ENCODE measurements around the gene SNORC.
A peak's percentile ranks its signal among the peaks of the same experiment; 100 is the strongest.

The SNORC gene

GRCh38 chr2:232878855-232879617 is 9.0 kb downstream of the SNORC start:
- Histone ChIP-seq H3K9ac (ENCODE audit: low read depth, low read length, poor library complexity) (no peak overlapping the region), H3K4me2 (ENCODE audit: insufficient read depth, low read length, poor library complexity, severe bottlenecking) (no peak overlapping the region), H3K14ac (ENCODE audit: low read length) (no peak overlapping the region), H3K36me3 (replicated peaks in 1 of 2; ENCODE audit: control insufficient read depth in 2 of 2, insufficient read depth in 2 of 2, low read length in 2 of 2) (no peaks in the 10 kb centered on the region), H3K18ac (ENCODE audit: low read length) (no peak overlapping the region), H4K91ac (ENCODE audit: low read depth, low read length, poor library complexity) (no peak overlapping the region), H3K4ac (ENCODE audit: low read length) (peak overlapping the region; percentile 23), H2BK12ac (ENCODE audit: low read length) (no peak overlapping the region), H2AFZ (ENCODE audit: low read length) (no peak overlapping the region), H3K27ac (replicated peaks; ENCODE audit: low read length) (no peak overlapping the region), H2BK15ac (ENCODE audit: low read length) (peak overlapping the region; percentile 15), H3K4me3 (ENCODE audit: low read length in 2 of 2) (no peak overlapping the region), H3K27me3 (ENCODE audit: control insufficient read depth in 3 of 3, insufficient read depth in 3 of 3, low read depth in 1 of 3, low read length in 3 of 3) (peaks cover 7 to 24% (median 10%) of the 10 kb centered on the region in 3 experiments), H3K23ac (ENCODE audit: low read depth, low read length, poor library complexity) (no peak overlapping the region), H2BK5ac (ENCODE audit: low read length) (no peak overlapping the region), H2BK120ac (ENCODE audit: low read depth, low read length) (no peak overlapping the region), H3K9me3 (replicated peaks in 1 of 2; ENCODE audit: control insufficient read depth in 2 of 2, insufficient read depth in 1 of 2, low read depth in 1 of 2, low read length in 2 of 2) (peaks cover 0 to 2% of the 10 kb centered on the region in 2 donors), H3K79me1 (ENCODE audit: low read depth, low read length) (no peaks in the 10 kb centered on the region), H4K8ac (ENCODE audit: low read depth, low read length) (no peak overlapping the region), H3K4me1 (ENCODE audit: control insufficient read depth in 2 of 2, insufficient read depth in 1 of 2, low read depth in 1 of 2, low read length in 2 of 2) (no peaks in the 10 kb centered on the region), H2AK5ac (ENCODE audit: low read depth, low read length) (peak overlapping the region; percentile 63)
- WGBS, 2 donors (ENCODE audit: extremely low coverage in 2 of 2, insufficient read length in 2 of 2, insufficient replicate concordance in 1 of 2): no CpG with 5 or more reads among the region's 20 CpGs
- no peak for DNase-seq (ENCODE audit: low spot score)

- H2AFZ ChIP-seq (ENCODE audit: low read length): no peak overlapping the region
- no peak for DNase-seq (ENCODE audit: low spot score)
- H3K18ac ChIP-seq (ENCODE audit: low read length): peak overlapping the region; percentile 48
- H2AK5ac ChIP-seq (ENCODE audit: low read depth, low read length): peak overlapping the region; percentile 63
- peak overlapping the region; percentile 23 for H3K4ac ChIP-seq (ENCODE audit: low read length)
- H2BK15ac ChIP-seq (ENCODE audit: low read length): no peak overlapping the region
- WGBS, 2 donors (ENCODE audit: extremely low coverage in 2 of 2, insufficient read length in 2 of 2, insufficient replicate concordance in 1 of 2): no CpG with 5 or more reads among the region's 21 CpGs
- no peak overlapping the region for H4K8ac ChIP-seq (ENCODE audit: low read depth, low read length)
- H3K23ac ChIP-seq (ENCODE audit: low read depth, low read length, poor library complexity): peak overlapping the region; percentile 65
- H3K27me3 ChIP-seq (ENCODE audit: control insufficient read depth in 3 of 3, insufficient read depth in 3 of 3, low read depth in 1 of 3, low read length in 3 of 3): peaks cover 7 to 24% (median 10%) of the 10 kb centered on the region in 3 experiments
- H3K9me3 ChIP-seq (replicated peaks in 1 of 2; ENCODE audit: control insufficient read depth in 2 of 2, insufficient read depth in 1 of 2, low read depth in 1 of 2, low read length in 2 of 2): peaks cover 0 to 2% of the 10 kb centered on the region in 2 donors
- H3K4me2 ChIP-seq (ENCODE audit: insufficient read depth, low read length, poor library complexity, severe bottlenecking): no peak overlapping the region
- no peaks in the 10 kb centered on the region for H3K36me3 ChIP-seq (replicated peaks in 1 of 2; ENCODE audit: control insufficient read depth in 2 of 2, insufficient read depth in 2 of 2, low read length in 2 of 2)
- H2BK120ac ChIP-seq (ENCODE audit: low read depth, low read length): no peak overlapping the region
- no peak overlapping the region for H4K91ac ChIP-seq (ENCODE audit: low read depth, low read length, poor library complexity)
- H3K4me3 ChIP-seq (ENCODE audit: low read length in 2 of 2): no peak overlapping the region
- no peaks in the 10 kb centered on the region for H3K79me1 ChIP-seq (ENCODE audit: low read depth, low read length)
- no peak overlapping the region for H2BK12ac ChIP-seq (ENCODE audit: low read length)
- H3K14ac ChIP-seq (ENCODE audit: low read length): peak overlapping the region; percentile 6
- H3K4me1 ChIP-seq (ENCODE audit: control insufficient read depth in 2 of 2, insufficient read depth in 1 of 2, low read depth in 1 of 2, low read length in 2 of 2): no peaks in the 10 kb centered on the region
- no peak overlapping the region for H3K27ac ChIP-seq (replicated peaks; ENCODE audit: low read length)
- H2BK5ac ChIP-seq (ENCODE audit: low read length): no peak overlapping the region
- no peak overlapping the region for H3K9ac ChIP-seq (ENCODE audit: low read depth, low read length, poor library complexity)
These were observed 9.8 kb downstream of the SNORC start for GRCh38 chr2:232879618-232880494.

- H3K9me3 ChIP-seq (replicated peaks in 1 of 2; ENCODE audit: control insufficient read depth in 2 of 2, insufficient read depth in 1 of 2, low read depth in 1 of 2, low read length in 2 of 2): peaks cover 0 to 2% of the 10 kb centered on the region in 2 donors
- no peaks in the 10 kb centered on the region for H3K79me1 ChIP-seq (ENCODE audit: low read depth, low read length)
- H4K91ac ChIP-seq (ENCODE audit: low read depth, low read length, poor library complexity): no peak overlapping the region
- H3K4ac ChIP-seq (ENCODE audit: low read length): no peak overlapping the region
- H3K4me2 ChIP-seq (ENCODE audit: insufficient read depth, low read length, poor library complexity, severe bottlenecking): no peak overlapping the region
- no peaks in the 10 kb centered on the region for H3K4me1 ChIP-seq (ENCODE audit: control insufficient read depth in 2 of 2, insufficient read depth in 1 of 2, low read depth in 1 of 2, low read length in 2 of 2)
- no peak overlapping the region for H2AK5ac ChIP-seq (ENCODE audit: low read depth, low read length)
- no peak overlapping the region for H3K27ac ChIP-seq (replicated peaks; ENCODE audit: low read length)
- H2BK15ac ChIP-seq (ENCODE audit: low read length): no peak overlapping the region
- no peak overlapping the region for H3K4me3 ChIP-seq (ENCODE audit: low read length in 2 of 2)
- peaks cover 7 to 21% (median 10%) of the 10 kb centered on the region in 3 experiments for H3K27me3 ChIP-seq (ENCODE audit: control insufficient read depth in 3 of 3, insufficient read depth in 3 of 3, low read depth in 1 of 3, low read length in 3 of 3)
- no peak for DNase-seq (ENCODE audit: low spot score)
- no peak overlapping the region for H4K8ac ChIP-seq (ENCODE audit: low read depth, low read length)
- H3K14ac ChIP-seq (ENCODE audit: low read length): peak overlapping the region; percentile 21
- no CpG with 5 or more reads among the region's 17 CpGs for WGBS, 2 donors (ENCODE audit: extremely low coverage in 2 of 2, insufficient read length in 2 of 2, insufficient replicate concordance in 1 of 2)
- no peaks in the 10 kb centered on the region for H3K36me3 ChIP-seq (replicated peaks in 1 of 2; ENCODE audit: control insufficient read depth in 2 of 2, insufficient read depth in 2 of 2, low read length in 2 of 2)
- H3K18ac ChIP-seq (ENCODE audit: low read length): peak overlapping the region; percentile 60
- no peak overlapping the region for H3K9ac ChIP-seq (ENCODE audit: low read depth, low read length, poor library complexity)
- no peak overlapping the region for H2BK120ac ChIP-seq (ENCODE audit: low read depth, low read length)
- H2AFZ ChIP-seq (ENCODE audit: low read length): no peak overlapping the region
- no peak overlapping the region for H3K23ac ChIP-seq (ENCODE audit: low read depth, low read length, poor library complexity)
- H2BK5ac ChIP-seq (ENCODE audit: low read length): no peak overlapping the region
- H2BK12ac ChIP-seq (ENCODE audit: low read length): no peak overlapping the region
These were observed 10.8 kb downstream of the SNORC start for GRCh38 chr2:232880764-232881351.

Measured in neuronal stem cell (in vitro differentiated cells).